SU-DHL-6 (cell line): ENCODE results near the gene MED27.

ENCODE experiments used
- H2AFZ ChIP-seq: fragments of 200-600 bp; sonication (generic); 2 replicates; pipeline ENCODE4 v1.6.1; 2014; ENCODE audit warnings: low read depth, mild to moderate bottlenecking, moderate library complexity, mixed read lengths, antibody characterized with exemption, low read length; ENCODE audit not compliant: severe bottlenecking
- H3F3A ChIP-seq: fragments of 200-600 bp; shearing (Covaris generic); 2 replicates; pipeline ENCODE4 v1.6.0; 2016; ENCODE audit warnings: antibody characterized with exemption, mild to moderate bottlenecking; ENCODE audit not compliant: insufficient read depth
- H3K27ac ChIP-seq: fragments of 200-600 bp; sonication (generic); 2 replicates; pipeline ENCODE4 v1.5.1; 2016; ENCODE audit warnings: low read depth, mild to moderate bottlenecking, low read length, moderate library complexity, mixed read lengths
- H3K27me3 ChIP-seq: fragments of 200-600 bp; sonication (generic), shearing (Covaris generic); 2 replicates; pipeline ENCODE4 v1.6.0; 2014; ENCODE audit warnings: mild to moderate bottlenecking, low read length
- H3K36me3 ChIP-seq: fragments of 200-600 bp; sonication (generic); 2 replicates; pipeline ENCODE4 v1.6.1; 2014; ENCODE audit warnings: mild to moderate bottlenecking, low read length, mixed read lengths
- H3K4me2 ChIP-seq: fragments of 300-600, 200-600 bp; shearing (Covaris generic), sonication (generic); 2 replicates; pipeline ENCODE4 v1.6.0; 2014; ENCODE audit warnings: low read length, low read depth, mild to moderate bottlenecking; ENCODE audit not compliant: poor library complexity, severe bottlenecking
- H3K4me3 ChIP-seq: fragments of 200-600 bp; sonication (generic); 2 replicates; pipeline ENCODE4 v1.5.1; 2014; ENCODE audit warnings: antibody characterized with exemption, low read length, mild to moderate bottlenecking, mixed read lengths; ENCODE audit not compliant: insufficient read depth, poor library complexity, severe bottlenecking
- H3K79me2 ChIP-seq: fragments of 200-600 bp; sonication (generic); 2 replicates; pipeline ENCODE4 v1.6.1; 2014; ENCODE audit warnings: mild to moderate bottlenecking, low read length, moderate library complexity; ENCODE audit not compliant: insufficient read depth
- H3K9ac ChIP-seq: fragments of 200-600 bp; sonication (generic); 2 replicates; pipeline ENCODE4 v1.7.0; 2014; ENCODE audit warnings: mild to moderate bottlenecking, low read length
- H3K9me2 ChIP-seq: fragments of 200-600 bp; sonication (generic); replicated peaks from 2 replicates; pipeline ENCODE4 v1.6.1; 2014; ENCODE audit warnings: low read length; ENCODE audit not compliant: insufficient read depth
- H3K9me3 ChIP-seq: fragments of 200-600 bp; sonication (generic); 2 replicates; pipeline ENCODE4 v1.6.1; 2014; ENCODE audit warnings: low read length, mixed read lengths; ENCODE audit not compliant: insufficient read depth
- H4K20me1 ChIP-seq: fragments of 200-600 bp; sonication (generic); 2 replicates; pipeline ENCODE4 v1.6.1; 2014; ENCODE audit warnings: low read depth, mild to moderate bottlenecking, antibody characterized with exemption, low read length, moderate library complexity, mixed read lengths
- CTCF ChIP-seq: fragments of 200-600 bp; sonication (generic); IDR thresholded peaks from one replicate; pipeline ENCODE4 v1.5.1; 2017; ENCODE audit warnings: antibody characterized with exemption, mild to moderate bottlenecking, low read length, moderate library complexity; ENCODE audit not compliant: insufficient read depth, poor library complexity, severe bottlenecking
- EZH2phosphoT487 ChIP-seq: fragments of 200-600 bp; sonication (generic), shearing (Covaris generic); conservative IDR thresholded peaks from 2 replicates; pipeline ENCODE4 v1.6.1; 2018; ENCODE audit warnings: mild to moderate bottlenecking, antibody characterized with exemption, low read length, moderate library complexity, mixed read lengths

The MED27 gene

GRCh38 chr9:131951905-131952304, 127.8 kb downstream of the MED27 start:
- Histone ChIP-seq H3K27me3 (no peaks in the 10 kb centered on the region), H3K9ac (no peak overlapping the region), H3K4me3 (no peak overlapping the region), H3F3A (no peaks in the 10 kb centered on the region), H3K27ac (no peak overlapping the region), H3K4me2 (no peak overlapping the region), H3K79me2 (no peaks in the 10 kb centered on the region), H3K9me2 (no peaks in the 10 kb centered on the region), H4K20me1 (no peaks in the 10 kb centered on the region), H3K36me3 (no peaks in the 10 kb centered on the region), H3K9me3 (no peaks in the 10 kb centered on the region), H2AFZ (no peak overlapping the region)
- TF ChIP-seq EZH2phosphoT487, result no peak
- TF ChIP-seq CTCF, result no peak

- H3K9me2 ChIP-seq, result no peaks in the 10 kb centered on the region
- no peaks in the 10 kb centered on the region for H3K79me2 ChIP-seq
These were observed 128.5 kb downstream of the MED27 start for GRCh38 chr9:131951155-131951554.

GRCh38 chr9:131950487-131950886, 129.2 kb downstream of the MED27 start:
- no peaks in the 10 kb centered on the region for H3F3A ChIP-seq
- no peaks in the 10 kb centered on the region for H3K9me2 ChIP-seq
- no peak overlapping the region for H3K27ac ChIP-seq
- no peaks in the 10 kb centered on the region for H4K20me1 ChIP-seq
- H3K79me2 ChIP-seq, result no peaks in the 10 kb centered on the region
- H2AFZ ChIP-seq, result no peak overlapping the region
- no peaks in the 10 kb centered on the region for H3K9me3 ChIP-seq
- no peak overlapping the region for H3K9ac ChIP-seq
- no peak overlapping the region for H3K4me2 ChIP-seq
- no peak overlapping the region for H3K4me3 ChIP-seq
- TF ChIP-seq EZH2phosphoT487 (no peak), CTCF (no peak)
- no peaks in the 10 kb centered on the region for H3K36me3 ChIP-seq
- H3K27me3 ChIP-seq, result no peaks in the 10 kb centered on the region

More at GRCh38 chr9:131951155-131951554, 128.5 kb downstream of the MED27 start:
- H4K20me1 ChIP-seq, result no peaks in the 10 kb centered on the region
- no peaks in the 10 kb centered on the region for H3K36me3 ChIP-seq
- H3K4me3 ChIP-seq, result no peak overlapping the region
- no peaks in the 10 kb centered on the region for H3K27me3 ChIP-seq
- TF ChIP-seq CTCF (no peak), EZH2phosphoT487 (no peak)
- no peaks in the 10 kb centered on the region for H3F3A ChIP-seq
- H2AFZ ChIP-seq, result no peak overlapping the region
- H3K9me3 ChIP-seq, result no peaks in the 10 kb centered on the region
- no peak overlapping the region for H3K9ac ChIP-seq
- H3K27ac ChIP-seq, result no peak overlapping the region
- H3K4me2 ChIP-seq, result no peak overlapping the region
